ENCODE results near the gene LRP11. TPM values are rescaled to one million over a fixed set of nuclear protein-coding genes. Genes with fewer than 3 reads are reported as not detected.
A peak's percentile ranks its signal among the peaks of the same experiment; 100 is the strongest.

The LRP11 gene
- total and polyA plus RNA-seq, 2 of the 13 experiments (the other 11 are each of a cell fraction or from before 2014, with no cell fraction given), result 32.4 to 48.9 TPM

DNA sequence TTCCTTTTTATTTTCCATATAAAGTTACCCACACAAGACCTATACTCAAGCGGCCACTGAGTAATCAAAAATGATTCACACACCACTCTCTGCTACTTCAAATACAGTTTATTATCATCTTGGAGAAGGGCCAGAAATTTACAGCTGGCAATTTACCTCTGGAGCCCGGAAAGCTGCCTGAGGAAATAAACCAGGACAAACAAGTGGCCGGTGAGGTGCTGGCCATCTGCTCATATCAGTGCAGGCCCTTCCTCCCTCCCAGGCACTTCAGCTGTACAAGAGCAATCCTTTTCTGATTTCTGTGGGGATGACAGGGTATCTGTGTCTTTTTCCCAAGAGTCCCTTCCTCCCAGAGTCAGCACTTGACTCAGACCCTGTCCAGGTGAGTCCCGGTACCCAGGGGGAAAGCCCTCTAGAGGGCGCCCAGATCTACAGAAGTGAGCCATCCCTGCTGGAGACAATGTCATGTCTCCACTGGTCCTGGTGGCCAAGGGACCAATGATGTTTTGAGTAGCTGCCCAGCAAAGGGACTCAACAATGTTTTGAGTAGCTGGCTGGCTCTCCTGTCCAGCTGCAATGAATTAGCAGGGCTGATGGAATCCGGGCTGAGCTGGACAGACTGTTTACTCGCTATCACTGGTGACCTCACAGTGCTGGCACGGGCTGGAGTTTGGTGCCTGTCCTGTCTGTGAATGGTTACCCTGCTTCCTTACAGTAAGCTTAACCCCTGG lies 23.6 kb downstream of the LRP11 start (continued):
- TF ChIP-seq, protein P1, sequence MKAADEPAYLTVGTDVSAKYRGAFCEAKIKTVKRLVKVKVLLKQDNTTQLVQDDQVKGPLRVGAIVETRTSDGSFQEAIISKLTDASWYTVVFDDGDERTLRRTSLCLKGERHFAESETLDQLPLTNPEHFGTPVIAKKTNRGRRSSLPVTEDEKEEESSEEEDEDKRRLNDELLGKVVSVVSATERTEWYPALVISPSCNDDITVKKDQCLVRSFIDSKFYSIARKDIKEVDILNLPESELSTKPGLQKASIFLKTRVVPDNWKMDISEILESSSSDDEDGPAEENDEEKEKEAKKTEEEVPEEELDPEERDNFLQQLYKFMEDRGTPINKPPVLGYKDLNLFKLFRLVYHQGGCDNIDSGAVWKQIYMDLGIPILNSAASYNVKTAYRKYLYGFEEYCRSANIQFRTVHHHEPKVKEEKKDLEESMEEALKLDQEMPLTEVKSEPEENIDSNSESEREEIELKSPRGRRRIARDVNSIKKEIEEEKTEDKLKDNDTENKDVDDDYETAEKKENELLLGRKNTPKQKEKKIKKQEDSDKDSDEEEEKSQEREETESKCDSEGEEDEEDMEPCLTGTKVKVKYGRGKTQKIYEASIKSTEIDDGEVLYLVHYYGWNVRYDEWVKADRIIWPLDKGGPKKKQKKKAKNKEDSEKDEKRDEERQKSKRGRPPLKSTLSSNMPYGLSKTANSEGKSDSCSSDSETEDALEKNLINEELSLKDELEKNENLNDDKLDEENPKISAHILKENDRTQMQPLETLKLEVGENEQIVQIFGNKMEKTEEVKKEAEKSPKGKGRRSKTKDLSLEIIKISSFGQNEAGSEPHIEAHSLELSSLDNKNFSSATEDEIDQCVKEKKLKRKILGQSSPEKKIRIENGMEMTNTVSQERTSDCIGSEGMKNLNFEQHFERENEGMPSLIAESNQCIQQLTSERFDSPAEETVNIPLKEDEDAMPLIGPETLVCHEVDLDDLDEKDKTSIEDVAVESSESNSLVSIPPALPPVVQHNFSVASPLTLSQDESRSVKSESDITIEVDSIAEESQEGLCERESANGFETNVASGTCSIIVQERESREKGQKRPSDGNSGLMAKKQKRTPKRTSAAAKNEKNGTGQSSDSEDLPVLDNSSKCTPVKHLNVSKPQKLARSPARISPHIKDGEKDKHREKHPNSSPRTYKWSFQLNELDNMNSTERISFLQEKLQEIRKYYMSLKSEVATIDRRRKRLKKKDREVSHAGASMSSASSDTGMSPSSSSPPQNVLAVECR (CRISPR knock-in tag; IDR thresholded peaks at IDR 0.05; ENCODE audit: borderline replicate concordance), result no peak; the same call in 1 of the 2 replicates
- no peak for TF ChIP-seq ZNF703 (CRISPR knock-in tag; IDR thresholded peaks at IDR 0.05; ENCODE audit: borderline replicate concordance)
- TF ChIP-seq ZNF124 (CRISPR knock-in tag; IDR thresholded peaks at IDR 0.05), result no peak
- peak; percentile 71 for TF ChIP-seq SALL1 (CRISPR knock-in tag; IDR thresholded peaks at IDR 0.05)
- TF ChIP-seq HNF4G (IDR thresholded peaks at IDR 0.05; ENCODE audit: borderline replicate concordance, low read depth, low read length), result no peak
- TF ChIP-seq HNF4G (CRISPR knock-in tag; IDR thresholded peaks at IDR 0.05; ENCODE audit: borderline replicate concordance, low read depth), result no peak
- no peak for TF ChIP-seq ZNF562 (CRISPR knock-in tag; IDR thresholded peaks at IDR 0.05; ENCODE audit: borderline replicate concordance)
- TF ChIP-seq ZNF605 (CRISPR knock-in tag; IDR thresholded peaks at IDR 0.05), result no peak
- peak; percentile 55 for TF ChIP-seq FOXA3 (CRISPR knock-in tag; IDR thresholded peaks at IDR 0.05)
- no peak for TF ChIP-seq ZBTB1 (CRISPR knock-in tag; IDR thresholded peaks at IDR 0.05; ENCODE audit: borderline replicate concordance)
- TF ChIP-seq, protein P2, sequence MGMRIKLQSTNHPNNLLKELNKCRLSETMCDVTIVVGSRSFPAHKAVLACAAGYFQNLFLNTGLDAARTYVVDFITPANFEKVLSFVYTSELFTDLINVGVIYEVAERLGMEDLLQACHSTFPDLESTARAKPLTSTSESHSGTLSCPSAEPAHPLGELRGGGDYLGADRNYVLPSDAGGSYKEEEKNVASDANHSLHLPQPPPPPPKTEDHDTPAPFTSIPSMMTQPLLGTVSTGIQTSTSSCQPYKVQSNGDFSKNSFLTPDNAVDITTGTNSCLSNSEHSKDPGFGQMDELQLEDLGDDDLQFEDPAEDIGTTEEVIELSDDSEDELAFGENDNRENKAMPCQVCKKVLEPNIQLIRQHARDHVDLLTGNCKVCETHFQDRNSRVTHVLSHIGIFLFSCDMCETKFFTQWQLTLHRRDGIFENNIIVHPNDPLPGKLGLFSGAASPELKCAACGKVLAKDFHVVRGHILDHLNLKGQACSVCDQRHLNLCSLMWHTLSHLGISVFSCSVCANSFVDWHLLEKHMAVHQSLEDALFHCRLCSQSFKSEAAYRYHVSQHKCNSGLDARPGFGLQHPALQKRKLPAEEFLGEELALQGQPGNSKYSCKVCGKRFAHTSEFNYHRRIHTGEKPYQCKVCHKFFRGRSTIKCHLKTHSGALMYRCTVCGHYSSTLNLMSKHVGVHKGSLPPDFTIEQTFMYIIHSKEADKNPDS (CRISPR knock-in tag; IDR thresholded peaks at IDR 0.05), result no peak
- no peak for TF ChIP-seq CENPT (CRISPR knock-in tag; IDR thresholded peaks at IDR 0.05; ENCODE audit: low read depth)
- no peak for TF ChIP-seq MBNL3 (CRISPR knock-in tag; conservative IDR thresholded peaks at IDR 0.05)
- TF ChIP-seq RELA (CRISPR knock-in tag; IDR thresholded peaks at IDR 0.05), result no peak
- no peak for TF ChIP-seq ZNF234 (CRISPR knock-in tag; conservative IDR thresholded peaks at IDR 0.05)
- TF ChIP-seq, protein P3, sequence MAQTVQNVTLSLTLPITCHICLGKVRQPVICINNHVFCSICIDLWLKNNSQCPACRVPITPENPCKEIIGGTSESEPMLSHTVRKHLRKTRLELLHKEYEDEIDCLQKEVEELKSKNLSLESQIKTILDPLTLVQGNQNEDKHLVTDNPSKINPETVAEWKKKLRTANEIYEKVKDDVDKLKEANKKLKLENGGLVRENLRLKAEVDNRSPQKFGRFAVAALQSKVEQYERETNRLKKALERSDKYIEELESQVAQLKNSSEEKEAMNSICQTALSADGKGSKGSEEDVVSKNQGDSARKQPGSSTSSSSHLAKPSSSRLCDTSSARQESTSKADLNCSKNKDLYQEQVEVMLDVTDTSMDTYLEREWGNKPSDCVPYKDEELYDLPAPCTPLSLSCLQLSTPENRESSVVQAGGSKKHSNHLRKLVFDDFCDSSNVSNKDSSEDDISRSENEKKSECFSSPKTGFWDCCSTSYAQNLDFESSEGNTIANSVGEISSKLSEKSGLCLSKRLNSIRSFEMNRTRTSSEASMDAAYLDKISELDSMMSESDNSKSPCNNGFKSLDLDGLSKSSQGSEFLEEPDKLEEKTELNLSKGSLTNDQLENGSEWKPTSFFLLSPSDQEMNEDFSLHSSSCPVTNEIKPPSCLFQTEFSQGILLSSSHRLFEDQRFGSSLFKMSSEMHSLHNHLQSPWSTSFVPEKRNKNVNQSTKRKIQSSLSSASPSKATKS (CRISPR knock-in tag; IDR thresholded peaks at IDR 0.05), result no peak
- TF ChIP-seq, protein P4, sequence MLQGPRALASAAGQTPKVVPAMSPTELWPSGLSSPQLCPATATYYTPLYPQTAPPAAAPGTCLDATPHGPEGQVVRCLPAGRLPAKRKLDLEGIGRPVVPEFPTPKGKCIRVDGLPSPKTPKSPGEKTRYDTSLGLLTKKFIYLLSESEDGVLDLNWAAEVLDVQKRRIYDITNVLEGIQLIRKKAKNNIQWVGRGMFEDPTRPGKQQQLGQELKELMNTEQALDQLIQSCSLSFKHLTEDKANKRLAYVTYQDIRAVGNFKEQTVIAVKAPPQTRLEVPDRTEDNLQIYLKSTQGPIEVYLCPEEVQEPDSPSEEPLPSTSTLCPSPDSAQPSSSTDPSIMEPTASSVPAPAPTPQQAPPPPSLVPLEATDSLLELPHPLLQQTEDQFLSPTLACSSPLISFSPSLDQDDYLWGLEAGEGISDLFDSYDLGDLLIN (CRISPR knock-in tag; IDR thresholded peaks at IDR 0.05; ENCODE audit: borderline replicate concordance), result no peak
- peak; percentile 55; the same call in 1 of the 2 replicates for TF ChIP-seq KAT8 (CRISPR knock-in tag; IDR thresholded peaks at IDR 0.05)
- no peak for TF ChIP-seq ZNF274 (CRISPR knock-in tag; IDR thresholded peaks at IDR 0.05)
